Activated T-cell treated with anti-CD3 and anti-CD28 coated beads for 48 hours (primary cell): ENCODE data around the gene FOSB.
"Not testable (repeated sequence)": the region's sequence is repeated elsewhere in the genome, so short reads cannot be mapped to it uniquely, and the experiment has no call there.

Experiments
- DNase-seq: peaks from one replicate; pipeline ENCODE4 v3.0.0-alpha.2; 2020; ENCODE audit warnings: low read depth

Gene FOSB

DNA sequence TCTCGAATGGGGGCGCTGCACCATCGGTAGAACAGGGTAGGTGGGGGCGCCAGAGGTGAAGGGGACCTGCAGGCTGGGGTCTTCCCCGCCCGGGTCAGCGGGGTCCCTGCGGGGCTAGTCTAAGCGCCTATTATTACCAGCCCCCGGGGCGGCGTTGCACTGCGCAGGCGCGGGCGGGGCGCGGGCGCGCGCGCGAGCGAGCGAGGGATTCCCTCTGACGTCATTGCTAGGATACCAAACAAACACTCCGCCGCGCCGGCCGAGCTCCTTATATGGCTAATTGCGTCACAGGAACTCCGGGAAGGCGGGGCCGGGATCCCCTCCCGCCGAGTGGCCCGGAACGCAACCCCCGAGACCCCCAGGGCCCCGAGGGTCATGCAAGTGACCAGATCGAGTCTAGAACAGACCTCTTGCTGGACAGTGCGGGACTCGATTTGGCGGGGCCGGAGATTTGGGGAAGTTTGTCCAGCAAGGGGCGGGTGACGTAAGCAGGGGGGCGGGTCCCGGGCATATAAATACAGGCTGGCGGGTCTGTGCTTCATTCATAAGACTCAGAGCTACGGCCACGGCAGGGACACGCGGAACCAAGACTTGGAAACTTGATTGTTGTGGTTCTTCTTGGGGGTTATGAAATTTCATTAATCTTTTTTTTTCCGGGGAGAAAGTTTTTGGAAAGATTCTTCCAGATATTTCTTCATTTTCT lies at the start of gene FOSB:
TSS of gene FOSB (plus strand) at position 541 of the 703 bp plus-strand sequence. CDS start 591 bp downstream, outside the sequence.
- peak; percentile 89 for DNase-seq

DNA sequence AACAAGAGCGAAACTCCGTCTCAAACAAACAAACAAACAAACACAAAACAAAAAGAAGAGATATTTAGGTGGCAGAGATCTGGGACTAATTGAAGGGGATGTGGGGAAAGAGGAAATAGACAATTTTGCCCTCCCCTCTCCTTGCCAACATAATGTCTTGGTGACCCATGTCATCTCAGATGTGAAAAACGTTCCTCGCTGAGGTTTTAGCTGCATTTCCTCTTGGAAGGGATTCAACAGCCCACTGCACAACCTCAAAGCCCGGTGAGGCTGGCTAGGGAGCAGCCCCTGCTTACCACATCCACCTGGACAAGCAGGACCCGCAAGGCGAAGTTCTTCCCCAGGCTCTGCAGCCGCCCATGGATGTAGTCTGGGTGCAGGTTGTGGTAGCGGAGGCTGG lies 49.0 kb upstream of the FOSB start:
- no peak for DNase-seq

DNA sequence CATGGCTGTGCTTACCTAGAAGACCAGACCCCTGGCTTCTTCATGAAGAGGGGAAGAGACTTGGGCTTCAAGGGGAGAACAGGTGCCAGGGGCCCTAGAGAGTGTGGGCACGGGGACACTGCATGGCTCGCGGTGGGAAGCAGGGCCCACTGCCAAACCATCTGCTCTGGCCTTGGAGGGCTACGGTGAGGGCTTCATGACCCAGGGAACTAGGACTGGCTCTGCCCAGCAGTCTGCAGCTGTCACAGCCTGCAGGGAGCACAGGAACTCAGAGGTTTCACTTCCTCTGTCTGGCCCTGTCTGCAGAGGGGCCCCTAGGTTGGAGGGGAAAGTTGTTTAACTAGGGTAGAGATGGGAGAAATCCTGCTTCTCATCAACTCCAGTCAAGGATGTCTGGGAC lies 48.4 kb upstream of the FOSB start:
- DNase-seq = no peak

DNA sequence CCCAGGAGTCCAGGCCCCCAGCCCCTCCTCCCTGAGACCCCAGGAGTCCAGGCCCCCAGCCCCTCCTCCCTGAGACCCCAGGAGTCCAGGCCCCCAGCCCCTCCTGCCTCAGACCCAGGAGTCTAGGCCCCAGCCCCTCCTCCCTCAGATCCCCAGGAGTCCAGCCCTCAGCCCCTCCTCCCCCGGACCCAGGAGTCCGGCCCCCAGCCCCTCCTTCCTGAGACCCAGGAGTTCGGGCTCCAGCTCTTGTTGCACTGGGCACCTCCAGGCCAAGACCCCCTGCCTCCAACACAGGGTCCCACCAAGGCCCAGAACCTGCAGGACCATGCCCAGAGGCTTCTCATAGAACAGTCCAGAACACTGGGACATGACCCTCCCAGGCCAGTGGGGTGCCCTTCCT lies 47.9 kb upstream of the FOSB start:
- DNase-seq = no peak

DNA sequence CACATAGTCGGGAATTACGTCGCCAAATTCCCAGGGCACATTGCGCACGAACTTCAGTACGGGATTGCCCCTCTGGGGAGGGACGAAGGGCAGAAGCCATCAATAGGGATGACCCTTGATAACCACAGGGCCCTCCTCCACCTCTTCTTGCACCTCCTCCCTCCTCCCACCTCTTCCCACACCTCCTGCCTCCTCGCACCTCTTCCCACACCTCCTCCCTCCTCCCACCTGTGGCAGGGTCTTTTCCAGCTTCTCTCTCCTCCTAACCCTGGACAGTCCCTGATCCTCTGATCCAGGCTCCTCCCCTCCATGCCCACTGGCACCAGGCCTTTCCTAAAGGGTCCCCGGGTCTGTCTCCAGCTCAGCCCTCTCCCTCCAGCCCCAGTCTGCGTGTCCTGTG lies 47.4 kb upstream of the FOSB start:
- no peak for DNase-seq

DNA sequence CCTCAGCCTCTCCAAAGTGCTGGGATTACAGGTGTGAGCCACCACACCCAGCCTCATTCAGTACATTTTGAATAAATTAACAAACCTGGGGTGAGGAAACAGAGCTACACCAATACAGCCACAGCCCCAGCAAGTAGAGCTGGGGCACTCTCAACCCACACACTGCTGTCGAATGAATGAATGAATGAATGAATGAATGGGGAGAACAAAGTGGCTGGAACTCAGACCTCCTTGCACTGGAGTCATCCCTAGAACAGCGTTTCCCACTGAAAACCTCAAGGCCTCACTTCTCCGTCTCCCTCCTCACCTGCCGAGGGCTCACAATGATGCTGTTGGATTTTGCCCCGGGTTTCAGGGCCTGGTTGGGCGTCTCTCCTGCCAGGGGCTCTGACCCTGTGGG lies 46.9 kb upstream of the FOSB start:
- no peak for DNase-seq

DNA sequence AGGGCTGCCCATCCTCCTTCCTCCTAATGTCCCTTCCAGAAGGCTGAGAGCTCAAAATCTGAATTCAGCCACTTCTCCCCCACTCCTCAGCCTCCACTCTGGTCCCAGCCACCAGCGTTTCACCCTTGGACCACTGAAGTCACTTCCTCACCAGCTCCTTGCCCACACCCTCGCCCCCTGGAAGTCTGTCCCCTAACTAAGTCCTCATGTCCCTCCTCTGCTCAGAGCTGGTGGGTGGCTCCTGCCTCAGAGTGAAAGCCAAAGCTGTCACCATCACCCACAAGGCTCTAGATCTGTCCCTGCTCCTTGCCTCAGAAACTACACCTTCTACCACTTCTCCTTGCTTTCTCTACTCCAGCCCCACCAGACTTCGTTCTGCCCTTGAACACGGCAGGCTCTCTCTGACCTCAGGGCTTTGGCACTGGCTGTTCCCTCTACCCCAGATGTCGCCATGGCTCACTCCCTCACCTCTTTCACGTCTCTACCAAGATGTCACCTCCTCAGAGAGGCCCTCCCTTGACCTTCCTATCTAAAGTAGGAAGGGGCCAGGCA lies 45.8 kb upstream of the FOSB start:
- DNase-seq = no peak

DNA sequence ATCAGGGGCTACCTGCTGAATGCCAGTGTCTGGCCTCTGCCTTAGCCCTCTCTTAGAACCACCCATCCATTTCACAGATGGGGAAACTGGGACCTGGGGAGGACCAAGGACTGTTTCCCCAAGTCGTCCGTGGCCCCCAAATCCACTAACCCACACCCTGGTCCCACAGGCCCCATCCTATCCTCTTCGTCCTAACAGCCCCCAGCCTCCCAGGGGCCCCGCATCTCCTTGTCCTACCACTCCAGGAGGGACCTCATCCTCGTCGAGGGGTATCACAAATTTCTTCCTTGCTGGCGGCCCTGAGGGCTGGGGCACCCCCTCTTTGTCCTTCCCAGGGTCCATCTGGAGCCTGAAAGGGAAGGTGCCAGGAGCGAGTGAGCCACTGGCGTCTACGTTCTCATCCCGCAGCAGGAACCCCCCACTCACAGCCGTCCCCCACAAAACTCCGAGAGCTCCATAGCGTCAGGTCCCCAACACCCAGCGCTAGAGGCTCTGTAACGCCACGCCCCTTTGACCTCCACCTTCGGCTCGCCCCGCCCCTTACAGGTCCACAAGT lies 44.7 kb upstream of the FOSB start:
- DNase-seq = no peak

DNA sequence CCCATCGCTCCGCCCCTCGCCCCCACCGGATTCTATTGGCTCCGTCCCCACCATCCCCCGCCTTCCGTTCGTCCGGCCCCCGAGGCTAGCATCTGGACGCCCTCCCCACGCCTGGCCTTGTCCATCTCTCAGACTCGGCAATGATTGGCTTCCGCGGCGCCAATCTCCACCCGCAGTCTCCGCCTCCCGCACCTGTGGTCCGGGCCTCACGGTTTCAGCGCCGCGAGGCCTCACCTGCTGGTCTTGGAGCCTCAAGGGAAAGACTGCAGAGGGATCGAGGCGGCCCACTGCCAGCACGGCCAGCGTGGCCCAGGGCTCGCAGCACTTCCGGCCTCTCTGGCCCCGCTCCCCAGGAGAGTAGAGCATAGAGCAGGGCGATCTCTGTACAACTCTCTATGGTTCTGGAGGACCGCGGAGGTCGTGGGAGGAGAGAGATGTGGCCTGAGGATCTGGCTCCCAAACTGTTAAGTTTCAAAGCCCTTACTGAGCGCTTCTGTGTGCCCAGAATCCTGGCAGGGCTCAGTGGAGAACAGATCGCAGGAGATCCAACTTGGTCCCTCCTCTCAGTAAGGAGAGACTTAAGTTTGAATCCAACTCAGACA lies 44.1 kb upstream of the FOSB start, which contains the start of gene ERCC1:
TSS of gene ERCC1 (minus strand) at position 329 of the 602 bp plus-strand sequence. CDS start 543 bp downstream, outside the sequence.
- DNase-seq = peak; percentile 83

DNA sequence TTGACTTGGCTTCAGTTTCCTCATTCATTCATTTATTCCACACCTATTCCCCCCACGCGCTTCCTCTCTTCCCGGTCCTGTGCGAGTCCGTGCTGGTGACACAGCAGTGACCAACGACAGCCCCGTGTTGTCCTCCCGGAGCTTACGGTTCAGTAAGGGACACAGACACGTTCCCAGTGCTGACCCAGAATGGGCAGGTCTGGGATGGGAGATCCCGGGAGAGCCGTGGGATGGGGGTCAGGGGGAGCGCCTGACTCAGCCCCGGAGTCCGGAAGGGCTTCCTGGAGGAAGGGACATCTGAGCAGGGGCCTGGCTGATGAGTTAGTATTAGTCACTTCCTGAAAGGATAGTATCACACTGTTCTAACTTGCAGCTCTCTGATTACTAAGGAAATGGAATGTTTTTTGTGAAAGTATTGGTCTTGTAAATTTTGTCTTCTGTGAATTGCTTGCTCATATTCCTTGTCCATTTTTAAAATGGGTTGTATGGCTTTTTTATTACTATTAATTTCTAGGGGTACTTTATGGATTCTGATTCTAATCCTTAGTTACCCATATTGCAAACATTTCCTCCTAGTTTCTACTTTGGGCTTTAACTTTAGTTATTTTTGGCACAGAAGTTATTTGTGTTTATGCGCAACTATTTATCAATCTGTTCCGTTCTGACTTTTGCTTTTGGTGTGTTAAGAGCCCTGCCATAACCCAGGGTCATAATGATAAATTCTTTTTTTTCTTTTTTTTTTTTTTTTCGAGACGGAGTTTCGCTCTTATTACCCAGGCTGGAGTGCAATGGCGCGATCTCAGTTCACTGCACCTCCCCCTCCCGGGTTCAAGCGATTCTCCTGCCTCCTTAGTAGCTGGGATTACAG lies 43.4 kb upstream of the FOSB start:
- no peak for DNase-seq

DNA sequence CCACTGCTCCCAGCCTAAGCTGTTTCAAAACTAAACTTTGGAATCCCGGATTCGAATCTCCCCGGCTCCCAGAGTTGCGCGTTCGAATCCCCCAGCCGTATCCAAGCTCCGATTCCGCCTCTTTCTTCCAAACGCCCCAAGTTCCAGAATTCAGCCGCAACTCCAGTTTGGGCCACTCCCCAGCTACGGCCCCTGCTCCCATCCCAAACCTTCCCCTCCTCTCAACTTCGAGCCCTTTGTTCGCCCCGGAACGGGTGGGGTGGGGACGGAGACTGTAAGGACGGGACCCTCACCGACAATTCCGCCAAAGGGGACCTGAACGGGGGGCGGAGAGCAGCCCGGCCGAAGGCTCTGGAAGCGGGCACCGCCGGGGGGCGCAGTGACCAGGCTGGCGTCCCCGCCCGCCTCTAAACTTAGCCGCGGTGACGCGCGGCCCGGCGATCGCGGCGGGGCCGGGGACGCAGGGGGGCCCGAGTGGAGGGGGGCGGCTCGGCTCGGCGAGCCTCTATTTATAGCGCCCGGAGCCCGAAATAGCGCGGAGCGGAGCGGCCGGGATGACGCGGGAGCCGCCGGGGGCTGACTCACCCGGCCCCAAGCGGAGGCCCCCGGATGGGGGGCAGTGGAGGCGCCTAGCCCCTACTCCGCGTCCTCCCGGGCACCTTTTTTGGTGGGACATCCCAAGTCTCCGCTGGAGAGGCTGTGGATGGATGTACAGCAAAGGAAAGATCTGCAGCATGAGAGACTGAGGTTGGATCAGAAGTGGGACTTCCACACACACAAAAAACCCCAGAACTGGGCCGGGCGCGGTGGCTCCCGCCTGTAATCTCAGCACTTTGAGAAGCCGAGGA lies 39.2 kb upstream of the FOSB start:
- DNase-seq = no peak

DNA sequence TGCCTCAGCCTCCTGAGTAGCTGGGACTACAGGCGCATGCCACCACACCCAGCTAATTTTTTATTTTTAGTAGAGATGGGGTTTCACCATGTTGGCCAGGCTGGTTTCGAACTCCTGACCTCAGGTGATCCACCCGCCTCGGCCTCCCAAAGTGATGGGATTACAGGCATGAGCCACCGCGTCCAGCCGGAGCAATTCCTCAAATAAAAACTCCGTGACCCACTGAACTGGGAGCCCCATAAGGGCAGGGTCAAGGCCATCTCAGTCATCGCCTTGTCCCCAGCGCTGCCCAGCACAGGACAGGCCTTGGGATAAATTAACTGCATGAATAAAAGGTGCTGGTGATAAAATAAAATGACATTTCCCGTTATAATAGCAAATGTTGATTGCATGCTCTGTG lies 37.9 kb upstream of the FOSB start:
- not testable (repeated sequence) for DNase-seq

DNA sequence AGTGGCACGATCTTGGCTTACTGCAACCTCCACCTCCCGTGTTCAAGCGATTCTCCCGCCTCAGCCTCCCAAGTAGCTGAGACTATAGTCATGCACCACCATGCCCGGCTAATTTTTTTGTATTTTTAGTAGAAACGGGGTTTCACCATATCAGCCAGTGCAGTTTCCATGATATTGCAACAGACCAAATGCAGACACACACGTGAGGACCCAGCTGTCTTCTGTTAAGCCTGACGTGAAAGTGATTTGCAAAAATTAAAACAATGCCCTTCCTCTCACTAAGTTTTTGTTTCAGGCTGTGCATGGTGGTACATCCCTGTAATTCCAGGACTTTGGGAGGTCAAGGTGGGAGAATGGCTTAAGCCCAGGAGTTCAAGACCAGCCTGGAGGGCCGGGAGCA lies 36.8 kb upstream of the FOSB start:
- not testable (repeated sequence) for DNase-seq

DNA sequence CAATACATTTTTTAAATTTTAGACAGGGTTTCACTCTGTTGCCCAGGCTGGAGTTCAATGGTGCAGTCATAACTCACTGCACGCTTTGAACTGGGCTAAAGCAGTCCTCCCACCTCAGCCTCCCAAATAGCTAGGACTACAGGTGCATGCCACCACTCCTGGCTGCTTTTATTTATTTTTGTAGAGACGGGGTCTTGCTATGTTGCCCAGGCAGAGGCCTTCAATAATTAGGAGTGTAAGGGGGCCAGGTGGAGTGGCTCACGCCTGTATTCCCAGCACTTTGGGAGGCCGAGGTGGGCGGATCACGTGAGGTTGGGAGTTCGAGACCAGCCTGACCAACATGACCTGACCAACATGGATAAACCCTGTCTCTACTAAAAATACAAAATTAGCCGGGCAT lies 35.3 kb upstream of the FOSB start:
- not testable (repeated sequence) for DNase-seq

DNA sequence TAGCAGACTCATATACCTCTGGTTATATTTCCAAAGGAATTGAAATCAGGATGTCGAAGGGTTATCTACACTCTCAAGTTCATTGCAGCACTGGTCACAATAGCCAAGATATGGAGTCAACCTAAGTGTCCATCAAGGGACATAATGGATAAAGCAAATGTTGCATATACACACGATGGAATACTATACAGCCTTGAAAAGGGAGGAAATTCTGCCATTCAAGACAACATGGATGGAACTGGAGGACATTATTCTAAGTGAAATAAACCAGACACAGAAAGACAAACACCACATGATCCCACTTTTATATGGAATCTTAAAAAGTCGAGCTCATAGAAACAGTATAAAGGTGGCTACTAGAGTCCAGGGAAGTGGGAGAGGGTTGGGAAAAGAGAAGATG lies 30.5 kb upstream of the FOSB start:
- no peak for DNase-seq

DNA sequence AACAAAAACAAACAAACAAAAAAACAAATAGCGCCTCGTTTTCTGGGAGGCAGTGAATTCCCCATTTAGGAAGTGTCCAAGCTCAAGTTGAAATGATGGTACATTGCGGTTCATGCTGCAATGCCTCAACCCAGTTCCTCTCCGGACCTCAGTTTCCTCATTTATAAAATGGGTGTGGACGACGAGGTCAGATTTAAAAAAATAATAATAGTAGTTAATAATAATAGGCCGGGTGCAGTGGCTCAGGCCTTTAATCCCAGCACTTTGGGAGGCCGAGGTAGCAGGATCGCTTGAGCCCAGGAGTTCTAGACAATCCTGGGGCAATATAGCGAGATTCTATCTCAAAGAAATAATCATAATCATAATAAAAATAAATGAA lies 28.6 kb upstream of the FOSB start:
- no peak for DNase-seq

DNA sequence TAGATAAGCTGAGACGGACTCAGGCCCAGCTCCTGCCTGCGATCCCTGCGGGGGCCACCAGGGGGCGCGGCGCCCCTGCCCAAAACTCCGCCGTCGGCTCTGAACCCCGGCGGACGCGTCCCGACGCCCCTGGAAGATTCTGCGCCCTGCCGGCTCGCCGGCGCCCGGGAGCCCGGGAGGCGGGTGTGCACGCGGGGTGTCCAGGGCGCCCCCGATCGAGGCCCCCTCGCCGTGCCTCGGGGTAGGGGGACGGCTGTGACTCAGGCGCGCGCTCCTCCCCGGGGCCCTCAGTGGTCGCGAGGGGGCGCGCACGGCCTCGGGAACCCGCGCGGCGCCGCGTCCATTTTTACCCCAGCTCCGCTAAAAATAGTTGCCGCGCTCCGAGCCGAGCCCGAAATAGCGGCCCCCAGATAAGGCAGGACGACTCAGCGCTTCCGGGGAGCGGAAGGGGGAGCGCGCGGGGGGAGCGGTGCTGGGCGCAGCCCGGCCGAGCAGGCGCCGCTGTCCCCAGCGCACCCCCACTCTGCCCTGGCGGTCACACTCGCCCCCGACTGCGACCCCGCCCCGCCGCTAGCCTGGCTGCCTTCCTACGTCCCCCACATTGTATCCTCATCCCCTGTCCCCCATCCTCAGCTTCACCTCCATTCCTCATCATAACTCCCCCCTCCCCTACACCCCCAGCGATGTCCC lies 28.1 kb upstream of the FOSB start:
- DNase-seq = peak; percentile 81

DNA sequence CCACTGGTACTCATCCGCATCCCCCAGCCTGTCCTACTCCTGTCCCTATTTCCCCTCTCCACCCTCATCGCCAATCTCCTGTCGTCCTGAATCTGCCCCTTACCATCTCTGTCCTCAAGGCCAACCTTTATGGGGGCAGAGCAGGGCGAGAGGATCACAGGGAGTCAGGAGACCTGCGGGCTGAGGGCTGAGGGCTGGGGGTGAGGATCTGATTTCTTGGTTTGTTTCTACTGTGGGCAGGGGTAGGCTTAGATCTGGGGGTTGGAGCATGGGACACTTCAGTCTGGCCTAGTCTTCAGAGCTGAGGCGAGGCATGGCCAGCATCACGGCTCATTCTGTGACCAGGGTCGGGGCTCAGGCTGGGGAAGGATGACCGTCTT lies 27.5 kb upstream of the FOSB start:
- no peak for DNase-seq

DNA sequence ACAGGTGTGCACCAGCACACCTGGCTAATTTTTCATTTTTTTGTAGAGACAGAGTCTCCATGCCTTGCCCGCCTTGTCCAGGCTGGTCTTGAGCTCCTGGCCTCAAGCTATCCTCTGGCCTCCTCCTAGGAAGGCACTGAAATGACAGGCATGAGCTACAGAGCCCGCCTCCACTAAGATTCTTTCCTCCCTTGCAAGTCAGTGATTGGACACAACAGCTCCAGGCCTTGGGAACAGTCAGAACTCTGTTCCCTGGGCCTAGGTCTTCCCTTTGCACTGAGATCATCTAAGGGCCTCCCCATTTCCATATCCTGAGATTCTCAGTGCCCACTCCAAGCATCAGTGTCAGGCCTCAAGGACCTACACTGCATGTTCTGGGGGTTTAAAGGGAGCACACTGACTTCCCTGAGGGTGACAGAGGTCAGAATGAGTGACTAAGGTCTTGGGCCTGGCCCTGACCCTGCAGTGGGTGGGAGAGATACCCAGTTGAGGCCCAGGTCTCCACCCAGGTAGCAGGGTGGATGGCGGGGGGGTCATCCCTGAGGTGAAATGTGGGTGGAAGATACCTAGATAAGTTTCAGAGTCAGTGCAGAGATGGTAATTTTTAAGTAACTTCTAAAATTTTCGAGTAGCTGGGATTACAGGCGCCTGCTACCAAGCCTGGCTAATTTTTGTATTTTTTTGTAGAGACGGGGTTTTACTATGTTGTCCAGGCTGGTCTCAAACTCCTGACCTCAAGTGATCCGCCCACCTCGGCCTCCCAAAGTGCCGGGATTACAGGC lies 26.7 kb upstream of the FOSB start:
- DNase-seq = no peak

DNA sequence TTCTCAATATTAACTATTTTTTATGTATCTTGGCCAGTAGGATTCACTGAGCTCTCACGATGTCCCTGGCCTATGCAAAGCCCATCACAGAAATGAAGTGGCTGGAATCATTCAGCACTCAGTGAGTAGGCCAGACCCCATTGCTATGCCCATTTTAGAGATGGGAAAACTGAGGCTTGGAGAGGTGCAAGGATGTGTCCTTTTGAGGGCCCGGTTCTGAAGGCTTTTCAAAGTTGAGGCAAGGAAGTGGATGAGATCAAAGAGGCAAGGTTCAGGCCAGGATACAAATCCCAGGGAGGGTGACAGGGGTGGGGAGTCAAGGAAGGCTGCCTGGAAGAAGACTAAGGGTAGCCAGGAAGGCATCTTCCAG lies 25.4 kb upstream of the FOSB start:
- no peak for DNase-seq
